OCI-M2 (cell line): ENCODE results near the gene RAPGEF2.
"Not testable (repeated sequence)": the region's sequence is repeated elsewhere in the genome, so short reads cannot be mapped to it uniquely, and the experiment has no call there.

Source experiments
- DNase-seq: peaks from one replicate; lab custom pipeline; 2025; ENCODE audit not compliant: unreplicated experiment; lab: John Stamatoyannopoulos, UW

RAPGEF2 gene

DNA sequence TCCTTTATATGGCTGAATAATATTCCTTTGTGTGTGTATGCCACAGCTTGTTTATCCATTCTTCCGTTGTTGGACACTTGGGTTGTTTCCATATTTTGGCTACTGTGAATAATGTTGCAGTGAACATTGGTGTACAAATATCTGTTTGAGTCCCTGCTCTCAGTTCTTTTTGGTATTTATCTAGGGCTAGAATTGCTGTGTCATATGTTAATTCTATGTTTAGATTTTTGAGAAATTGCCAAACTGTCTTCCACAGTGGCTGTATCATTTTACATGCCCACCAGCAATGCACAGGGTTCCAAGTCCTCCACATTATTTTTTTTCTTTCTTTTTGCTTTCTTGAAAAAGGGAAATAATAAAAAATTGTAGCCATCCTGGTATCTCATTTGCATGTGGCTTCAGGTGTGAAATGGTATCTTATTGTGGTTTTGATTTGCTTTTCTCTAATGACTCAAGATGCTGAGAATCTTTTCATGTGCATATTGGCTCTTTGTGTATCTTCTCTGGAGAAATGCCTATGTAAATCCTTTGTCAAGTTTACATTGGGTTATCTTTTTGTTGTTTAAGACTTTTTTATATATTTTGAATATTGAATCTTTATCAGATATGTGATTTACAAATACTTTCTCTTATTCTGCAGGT is 129.7 kb downstream of the RAPGEF2 start:
- DNase-seq, result no peak

DNA sequence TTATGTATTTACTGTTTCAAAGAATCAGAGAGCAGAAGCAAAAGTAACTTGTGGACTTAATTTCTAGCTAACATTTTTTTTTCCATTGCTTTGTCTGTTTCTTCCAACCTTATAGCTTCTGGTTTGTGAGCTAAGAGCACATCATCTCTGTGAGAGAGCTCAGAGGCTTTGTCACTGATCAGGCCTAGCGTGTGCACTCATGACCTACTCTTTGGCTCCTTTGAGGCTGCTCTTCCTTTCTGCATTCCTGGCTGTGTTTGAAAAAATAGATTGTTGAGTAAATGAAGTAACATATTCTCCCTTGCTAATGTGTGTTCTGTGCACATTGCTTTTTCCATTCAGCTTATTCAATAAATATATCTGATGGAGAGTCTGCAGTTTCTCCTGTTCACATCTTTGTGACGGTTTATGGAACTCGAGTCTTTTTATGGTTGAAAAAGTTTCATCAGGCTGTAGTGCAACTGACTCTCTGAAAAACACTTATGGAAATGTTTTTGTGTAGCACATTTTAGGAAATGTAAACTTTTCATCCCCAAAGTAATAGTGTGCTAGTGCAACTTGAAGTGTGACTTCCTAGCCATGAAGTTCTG is 133.0 kb downstream of the RAPGEF2 start:
- DNase-seq, result no peak

- DNase-seq, result no peak
These were observed 135.1 kb downstream of the RAPGEF2 start for GRCh38 chr4:159237975-159238374.

DNA sequence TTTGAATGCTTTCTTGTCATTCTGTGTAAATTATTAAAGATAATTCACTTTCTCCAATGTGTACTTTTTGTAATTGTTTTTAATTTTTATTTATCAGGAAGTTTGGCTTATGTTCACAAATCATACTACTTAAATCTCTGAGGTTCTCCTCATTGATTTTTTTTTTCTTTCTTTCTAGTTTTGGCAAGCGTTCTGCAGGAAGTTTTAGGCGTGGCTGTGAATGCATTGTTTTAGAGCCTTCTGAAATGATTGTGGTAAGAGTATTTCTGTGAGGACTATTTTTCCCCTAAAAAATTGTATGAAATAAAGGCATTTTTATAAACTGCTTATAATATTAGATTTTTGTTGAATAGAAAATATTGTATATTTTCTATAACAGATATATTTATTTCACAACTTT is 135.8 kb downstream of the RAPGEF2 start:
- DNase-seq, result no peak

DNA sequence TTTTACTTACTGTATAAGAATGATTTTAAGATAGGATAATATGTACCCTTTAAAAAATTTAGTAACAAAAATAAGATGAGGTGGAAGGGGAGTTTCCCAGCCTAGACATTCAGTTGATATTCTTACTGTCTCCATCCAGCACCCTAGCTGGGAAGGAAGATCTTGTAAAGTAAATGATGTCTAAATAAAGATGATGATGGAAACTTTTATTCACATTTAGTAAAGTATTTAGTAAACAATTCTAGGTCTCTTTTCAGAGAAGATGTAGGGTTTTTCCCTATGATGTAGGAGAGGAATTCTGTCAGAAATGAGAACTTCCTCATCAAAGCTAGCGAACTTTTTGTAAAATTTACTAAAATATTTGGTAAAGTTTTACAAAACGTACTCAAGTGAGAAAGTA is 136.8 kb downstream of the RAPGEF2 start:
- no peak for DNase-seq

- DNase-seq, result no peak
These were observed 137.2 kb downstream of the RAPGEF2 start for GRCh38 chr4:159240046-159240445.

- DNase-seq, result no peak
These were observed 137.8 kb downstream of the RAPGEF2 start for GRCh38 chr4:159240687-159241086.

DNA sequence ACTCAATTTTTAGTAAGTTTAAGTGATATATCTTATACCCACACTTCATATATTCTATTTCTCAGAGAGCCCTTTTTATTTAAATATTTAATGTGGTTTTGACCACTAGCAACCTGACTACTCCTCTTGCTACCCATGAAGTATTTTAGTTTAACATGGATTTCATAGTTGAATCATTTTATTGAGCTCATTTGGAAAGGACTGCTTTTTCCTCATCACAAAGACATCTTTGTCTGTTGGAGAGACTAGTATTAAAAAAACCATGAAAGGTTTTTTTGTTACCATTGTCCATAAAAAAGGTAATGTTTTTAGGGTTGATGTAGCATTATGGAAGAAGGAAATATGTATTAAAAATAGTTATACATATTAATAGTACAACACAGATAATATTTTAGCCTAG is 139.5 kb downstream of the RAPGEF2 start:
- no peak for DNase-seq

- DNase-seq, result no peak
These were observed 145.7 kb downstream of the RAPGEF2 start for GRCh38 chr4:159248384-159249178.

DNA sequence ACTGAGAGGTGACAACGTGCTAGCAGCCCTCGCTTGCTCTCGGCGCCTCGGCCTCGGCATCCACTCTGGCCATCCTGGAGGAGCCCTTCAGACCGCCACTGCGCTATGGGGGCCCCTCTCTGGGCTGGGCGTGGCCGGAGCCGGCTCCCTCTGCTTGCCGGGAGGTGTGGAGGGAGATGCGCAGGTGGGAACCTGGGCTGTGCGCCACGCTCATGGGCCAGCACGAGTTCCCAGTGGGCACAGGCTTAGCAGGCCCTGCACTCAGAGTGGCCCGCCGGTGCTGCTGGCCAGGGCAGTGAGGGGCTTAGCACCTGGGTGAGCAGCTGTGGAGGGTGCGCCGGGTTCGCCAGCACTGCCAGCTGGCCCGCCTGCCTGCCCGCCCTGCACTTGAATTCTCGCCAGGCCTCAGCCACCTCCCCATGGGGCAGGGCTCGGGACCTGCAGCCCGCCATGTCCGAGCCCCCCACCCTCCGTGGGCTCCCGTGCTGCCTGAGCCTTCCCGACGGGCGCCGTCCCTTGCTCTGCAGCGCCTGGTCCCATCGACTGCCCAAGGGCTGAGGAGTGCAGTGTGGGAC is 148.0 kb downstream of the RAPGEF2 start:
- no peak for DNase-seq

GRCh38 chr4:159251580-159251979 is 148.7 kb downstream of the RAPGEF2 start:
- DNase-seq, result not testable (repeated sequence)

GRCh38 chr4:159252491-159252890 is 149.6 kb downstream of the RAPGEF2 start:
- DNase-seq, result no peak

- DNase-seq, result no peak
These were observed 153.2 kb downstream of the RAPGEF2 start for GRCh38 chr4:159256037-159256436.

DNA sequence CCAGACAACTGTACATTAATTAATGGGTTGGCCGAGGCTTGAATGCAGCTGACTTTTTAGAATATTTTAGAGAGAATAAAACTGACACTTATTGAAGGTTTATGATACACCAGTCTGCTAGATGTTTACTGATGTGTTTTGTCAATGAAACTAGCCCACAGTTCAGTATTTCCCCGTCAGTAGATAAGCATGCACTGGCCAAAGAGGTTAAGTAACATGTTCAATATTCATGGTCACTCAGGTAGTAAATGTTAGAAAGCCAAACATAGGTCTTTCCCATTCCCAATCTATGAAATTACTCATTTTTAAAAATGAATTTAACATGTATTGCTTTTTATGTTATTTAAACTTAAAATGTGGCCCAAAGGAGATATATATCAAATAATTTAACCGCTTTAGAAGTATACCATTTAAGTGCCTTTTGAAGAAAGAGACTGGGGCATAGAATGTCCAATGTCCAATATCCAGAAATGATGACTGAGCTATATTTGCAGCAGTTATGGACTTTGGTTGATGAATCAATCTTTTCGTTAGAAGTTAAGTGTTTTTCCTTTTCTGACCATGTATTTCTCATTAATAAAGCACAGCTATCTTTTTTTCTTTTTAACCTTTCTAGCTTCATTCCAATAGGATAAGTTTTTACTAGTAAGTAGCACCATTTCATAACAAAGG is 156.1 kb downstream of the RAPGEF2 start:
- DNase-seq, result no peak

GRCh38 chr4:159264057-159264456 is 161.2 kb downstream of the RAPGEF2 start:
- no peak for DNase-seq

DNA sequence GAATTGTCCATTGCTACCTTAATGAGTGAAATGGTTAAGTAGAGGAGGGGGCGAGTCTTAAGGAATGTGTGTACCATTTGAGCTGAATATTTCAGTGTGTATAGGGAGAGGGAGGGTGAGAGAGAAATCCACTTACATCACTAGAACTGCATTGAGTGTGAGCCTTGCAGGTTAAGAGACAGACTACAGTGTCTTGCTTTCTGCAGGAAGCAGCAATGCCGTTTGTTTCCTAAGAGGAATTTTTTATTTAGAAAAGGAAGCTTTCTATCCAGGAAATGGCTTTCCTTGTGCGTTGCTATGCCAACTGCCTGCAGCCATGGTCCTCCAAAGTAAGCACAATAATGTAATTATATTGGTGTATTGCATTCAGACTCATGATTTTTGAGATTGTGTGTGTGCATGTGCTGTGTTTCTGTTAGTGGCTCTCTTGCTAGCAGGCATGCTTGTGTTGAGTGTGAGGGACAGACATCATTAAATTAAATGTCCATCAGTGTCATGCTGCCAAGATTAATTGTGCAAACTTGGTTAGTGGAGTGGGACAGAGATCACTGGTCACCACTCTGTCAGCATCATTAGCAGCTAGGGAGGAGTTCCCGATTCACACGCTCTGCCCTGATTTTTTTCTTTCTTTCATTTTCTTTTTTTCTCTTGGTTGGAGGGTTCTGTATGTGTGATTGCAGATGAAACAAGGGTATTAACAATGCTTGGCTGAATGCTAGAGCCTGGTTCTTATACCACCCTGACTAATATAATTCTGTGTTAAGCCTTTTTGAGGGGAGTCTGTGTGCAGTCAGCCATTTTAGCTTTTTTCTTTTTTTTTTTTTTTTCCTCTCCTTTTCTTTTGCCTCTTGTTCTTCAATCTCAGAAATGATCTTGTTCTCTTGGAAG is 164.3 kb downstream of the RAPGEF2 start:
- DNase-seq, result no peak

- no peak for DNase-seq
These were observed 165.0 kb downstream of the RAPGEF2 start for GRCh38 chr4:159267869-159268285.

DNA sequence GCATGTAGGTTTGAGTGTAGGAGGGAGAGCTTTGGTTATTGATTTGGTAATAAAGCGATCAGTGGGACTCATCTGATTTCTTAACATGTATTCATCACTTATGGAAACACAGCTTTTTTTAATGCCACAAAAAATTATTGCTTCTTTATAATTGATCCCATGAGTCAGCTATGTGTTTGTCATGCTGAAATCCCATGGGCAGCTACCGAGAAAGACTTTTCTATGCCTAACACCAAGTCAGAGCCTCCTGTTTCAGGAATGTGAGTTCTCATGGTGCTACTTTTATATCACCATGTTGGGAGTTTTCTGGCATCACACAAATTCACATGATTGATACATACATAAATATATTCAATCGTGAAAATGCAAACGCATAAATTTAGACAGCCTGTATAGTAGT is 165.7 kb downstream of the RAPGEF2 start:
- no peak for DNase-seq

- no peak for DNase-seq
These were observed 166.2 kb downstream of the RAPGEF2 start for GRCh38 chr4:159269116-159269515.

GRCh38 chr4:159269956-159270355 is 167.1 kb downstream of the RAPGEF2 start:
- DNase-seq, result no peak
